ENCODE measurements around the gene NTS. TPM values are rescaled to one million over a fixed set of nuclear protein-coding genes. Genes with fewer than 3 reads are reported as not detected.

Gene NTS
- polyA plus RNA-seq, 1 donor (not counting 4 experiments of a cell fraction or from before 2014, with no cell fraction given), result not detected

DNA sequence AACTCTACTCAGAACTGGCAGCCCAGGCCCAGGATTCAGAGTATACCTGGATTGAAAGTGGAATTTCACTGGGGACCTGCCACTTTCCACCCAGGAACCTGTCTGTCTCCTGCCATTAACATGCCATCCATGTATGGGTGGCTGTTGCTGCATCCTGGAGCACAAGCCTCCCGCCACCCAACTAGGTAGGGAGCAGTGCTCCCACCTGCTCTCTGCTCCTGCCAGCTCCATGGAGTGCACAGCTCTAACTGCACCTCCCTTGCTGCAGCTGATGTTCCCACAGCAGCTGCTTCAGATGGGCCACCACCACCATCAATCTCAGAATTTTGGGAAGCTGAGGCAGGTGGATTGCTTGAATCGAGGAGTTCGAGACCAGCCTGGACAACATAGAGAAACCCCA lies 17.1 kb upstream of the NTS start:
- Histone ChIP-seq H3K9me3 (ENCODE audit: control insufficient read depth, low read depth, low read length) (no peaks in the 10 kb centered on the region), H3K27ac (ENCODE audit: control insufficient read depth, insufficient read depth, low read length) (no peak overlapping the region), H4K20me1 (ENCODE audit: control insufficient read depth, extremely low read depth, insufficient read depth, low read length) (no peaks in the 10 kb centered on the region), H3K4me2 (ENCODE audit: control insufficient read depth, extremely low read depth, insufficient read depth, low read depth, low read length) (no peak overlapping the region), H2AFZ (ENCODE audit: control insufficient read depth, low read length) (no peak overlapping the region), H3K9ac (ENCODE audit: control insufficient read depth, extremely low read depth, insufficient read depth, low read length) (no peak overlapping the region), H3K36me3 (ENCODE audit: control insufficient read depth in 2 of 2, extremely low read depth in 1 of 2, insufficient read depth in 2 of 2, low read length in 2 of 2) (no peaks in the 10 kb centered on the region), H3K27me3 (ENCODE audit: control insufficient read depth, extremely low read depth, insufficient read depth, low read length) (no peaks in the 10 kb centered on the region), H3K4me1 (ENCODE audit: control insufficient read depth, extremely low read depth, insufficient read depth, low read length) (no peaks in the 10 kb centered on the region), H3K4me3 (ENCODE audit: control insufficient read depth in 2 of 3, extremely low read depth in 1 of 3, insufficient read depth in 2 of 3, low read depth in 1 of 3, low read length in 3 of 3) (no peak overlapping the region), H3K9me1 (ENCODE audit: control insufficient read depth, extremely low read depth, insufficient read depth, low read length) (no peaks in the 10 kb centered on the region), H3K79me2 (ENCODE audit: control insufficient read depth, insufficient read depth, low read length) (no peaks in the 10 kb centered on the region)
- dilution Hi-C loops (cut with MboI; ENCODE audit: extremely low pct_ligation_motif_present, low sequenced_read_pairs), result loop anchor here (25.0 kb wide), 1 partner anchor 370 kb away; no protein-coding TSS in a partner anchor
- FAIRE-seq (no peak), DNase-seq (ENCODE audit: low read depth, low spot score) (no peak)
- TF ChIP-seq, protein P1, sequence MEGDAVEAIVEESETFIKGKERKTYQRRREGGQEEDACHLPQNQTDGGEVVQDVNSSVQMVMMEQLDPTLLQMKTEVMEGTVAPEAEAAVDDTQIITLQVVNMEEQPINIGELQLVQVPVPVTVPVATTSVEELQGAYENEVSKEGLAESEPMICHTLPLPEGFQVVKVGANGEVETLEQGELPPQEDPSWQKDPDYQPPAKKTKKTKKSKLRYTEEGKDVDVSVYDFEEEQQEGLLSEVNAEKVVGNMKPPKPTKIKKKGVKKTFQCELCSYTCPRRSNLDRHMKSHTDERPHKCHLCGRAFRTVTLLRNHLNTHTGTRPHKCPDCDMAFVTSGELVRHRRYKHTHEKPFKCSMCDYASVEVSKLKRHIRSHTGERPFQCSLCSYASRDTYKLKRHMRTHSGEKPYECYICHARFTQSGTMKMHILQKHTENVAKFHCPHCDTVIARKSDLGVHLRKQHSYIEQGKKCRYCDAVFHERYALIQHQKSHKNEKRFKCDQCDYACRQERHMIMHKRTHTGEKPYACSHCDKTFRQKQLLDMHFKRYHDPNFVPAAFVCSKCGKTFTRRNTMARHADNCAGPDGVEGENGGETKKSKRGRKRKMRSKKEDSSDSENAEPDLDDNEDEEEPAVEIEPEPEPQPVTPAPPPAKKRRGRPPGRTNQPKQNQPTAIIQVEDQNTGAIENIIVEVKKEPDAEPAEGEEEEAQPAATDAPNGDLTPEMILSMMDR (optimal IDR thresholded peaks at IDR 0.05 in 1 of 3, IDR thresholded peaks at IDR 0.05 in 1 of 3, conservative IDR thresholded peaks at IDR 0.05 in 1 of 3; ENCODE audit: extremely low read depth in 1 of 3, insufficient read depth in 2 of 3, low read length in 3 of 3), result no peak
- no peak for TF ChIP-seq EZH2 (IDR thresholded peaks at IDR 0.05; ENCODE audit: low read length)

DNA sequence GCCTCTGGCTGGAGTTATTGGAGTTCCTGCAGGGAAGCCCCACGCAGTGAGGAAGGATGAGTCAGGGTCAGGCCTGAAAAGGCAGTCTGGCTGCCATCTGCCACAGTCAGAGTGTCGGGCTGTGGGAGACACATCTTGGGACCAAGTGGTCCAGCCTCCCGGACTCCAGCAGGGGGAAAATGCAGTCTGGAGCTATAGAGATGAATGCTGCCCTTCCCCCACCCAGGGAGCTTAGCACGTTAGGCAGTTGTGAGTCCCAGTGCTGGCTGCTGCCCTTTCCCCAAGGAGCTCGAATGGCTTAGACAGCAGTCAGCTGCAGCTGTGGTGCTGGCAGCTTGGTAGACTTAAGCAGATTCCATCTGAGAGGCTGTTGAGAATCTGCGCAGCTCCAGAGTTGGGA lies 8.2 kb upstream of the NTS start:
- H3K36me3 ChIP-seq (ENCODE audit: control insufficient read depth in 2 of 2, extremely low read depth in 1 of 2, insufficient read depth in 2 of 2, low read length in 2 of 2), result no peaks in the 10 kb centered on the region
- no peak overlapping the region for H2AFZ ChIP-seq (ENCODE audit: control insufficient read depth, low read length)
- H3K9me3 ChIP-seq (ENCODE audit: control insufficient read depth, low read depth, low read length), result no peaks in the 10 kb centered on the region
- TF ChIP-seq, protein P1 (optimal IDR thresholded peaks at IDR 0.05 in 1 of 3, IDR thresholded peaks at IDR 0.05 in 1 of 3, conservative IDR thresholded peaks at IDR 0.05 in 1 of 3; ENCODE audit: extremely low read depth in 1 of 3, insufficient read depth in 2 of 3, low read length in 3 of 3), result no peak
- no peak for TF ChIP-seq EZH2 (IDR thresholded peaks at IDR 0.05; ENCODE audit: low read length)
- no peaks in the 10 kb centered on the region for H3K9me1 ChIP-seq (ENCODE audit: control insufficient read depth, extremely low read depth, insufficient read depth, low read length)
- peaks cover 10% of the 10 kb centered on the region for H3K4me1 ChIP-seq (ENCODE audit: control insufficient read depth, extremely low read depth, insufficient read depth, low read length)
- H4K20me1 ChIP-seq (ENCODE audit: control insufficient read depth, extremely low read depth, insufficient read depth, low read length), result no peaks in the 10 kb centered on the region
- no peak overlapping the region for H3K4me2 ChIP-seq (ENCODE audit: control insufficient read depth, extremely low read depth, insufficient read depth, low read depth, low read length)
- no peak for DNase-seq (ENCODE audit: low read depth, low spot score)
- no peak overlapping the region for H3K4me3 ChIP-seq (ENCODE audit: control insufficient read depth in 2 of 3, extremely low read depth in 1 of 3, insufficient read depth in 2 of 3, low read depth in 1 of 3, low read length in 3 of 3)
- no peaks in the 10 kb centered on the region for H3K27me3 ChIP-seq (ENCODE audit: control insufficient read depth, extremely low read depth, insufficient read depth, low read length)
- no peak overlapping the region for H3K9ac ChIP-seq (ENCODE audit: control insufficient read depth, extremely low read depth, insufficient read depth, low read length)
- dilution Hi-C loops (cut with MboI; ENCODE audit: extremely low pct_ligation_motif_present, low sequenced_read_pairs), result loop anchor here (25.0 kb wide), 1 partner anchor 379 kb away; no protein-coding TSS in a partner anchor
- FAIRE-seq, result no peak
- H3K27ac ChIP-seq (ENCODE audit: control insufficient read depth, insufficient read depth, low read length), result no peak overlapping the region
- H3K79me2 ChIP-seq (ENCODE audit: control insufficient read depth, insufficient read depth, low read length), result no peaks in the 10 kb centered on the region
